Stimulated activated CD4-positive, alpha-beta T cell treated with anti-CD3 and anti-CD28 coated beads, Interleukin-4, amount 100 ng/mL, for 48 hours (primary cell): Measurements from ENCODE around the gene RPL38.

Source experiments
- DNase-seq, 2 donors: peaks; one replicate each; pipeline ENCODE4 v3.0.0-alpha.2; 2020; ENCODE audit warnings: low read depth in 2 of 2

RPL38 gene

GRCh38 chr17:74210191-74211140, 7.0 kb downstream of the RPL38 start:
- DNase-seq, result peak; percentile 74

- DNase-seq, result no peak
These were observed 7.8 kb downstream of the RPL38 start for GRCh38 chr17:74211141-74211911.

- no peak for DNase-seq
These were observed 8.4 kb downstream of the RPL38 start for GRCh38 chr17:74211912-74212208.

GRCh38 chr17:74212209-74212912, 8.9 kb downstream of the RPL38 start:
- DNase-seq, result no peak

- DNase-seq, result peak; percentile 66 to 78
These were observed 9.7 kb downstream of the RPL38 start, which contains the start of gene TTYH2 for GRCh38 chr17:74212913-74213791. Gene TTYH2, plus strand, starts transcription at chr17:74213571. Its CDS starts 17 bp downstream, at chr17:74213588.

- no peak for DNase-seq
These were observed 10.4 kb downstream of the RPL38 start for GRCh38 chr17:74213861-74214391.

- DNase-seq, result no peak
These were observed 11.2 kb downstream of the RPL38 start for GRCh38 chr17:74214484-74215341.

- no peak for DNase-seq
These were observed 11.9 kb downstream of the RPL38 start for GRCh38 chr17:74215342-74215727.

GRCh38 chr17:74216505-74216904, 13.0 kb downstream of the RPL38 start:
- no peak for DNase-seq

- no peak for DNase-seq
These were observed 13.7 kb downstream of the RPL38 start for GRCh38 chr17:74217037-74217730.

GRCh38 chr17:74217888-74218287, 14.4 kb downstream of the RPL38 start:
- no peak for DNase-seq

- DNase-seq, result no peak
These were observed 15.0 kb downstream of the RPL38 start for GRCh38 chr17:74218436-74218835.

GRCh38 chr17:74219576-74220133, 16.2 kb downstream of the RPL38 start:
- no peak for DNase-seq

GRCh38 chr17:74220219-74220618, 16.7 kb downstream of the RPL38 start:
- no peak for DNase-seq

GRCh38 chr17:74220946-74221818, 17.7 kb downstream of the RPL38 start:
- DNase-seq, result no peak

GRCh38 chr17:74222399-74222798, 18.9 kb downstream of the RPL38 start:
- no peak for DNase-seq

- no peak for DNase-seq
These were observed 20.4 kb downstream of the RPL38 start for GRCh38 chr17:74223901-74224300.
